ENCODE results near the gene HELZ2.

HELZ2 gene

DNA sequence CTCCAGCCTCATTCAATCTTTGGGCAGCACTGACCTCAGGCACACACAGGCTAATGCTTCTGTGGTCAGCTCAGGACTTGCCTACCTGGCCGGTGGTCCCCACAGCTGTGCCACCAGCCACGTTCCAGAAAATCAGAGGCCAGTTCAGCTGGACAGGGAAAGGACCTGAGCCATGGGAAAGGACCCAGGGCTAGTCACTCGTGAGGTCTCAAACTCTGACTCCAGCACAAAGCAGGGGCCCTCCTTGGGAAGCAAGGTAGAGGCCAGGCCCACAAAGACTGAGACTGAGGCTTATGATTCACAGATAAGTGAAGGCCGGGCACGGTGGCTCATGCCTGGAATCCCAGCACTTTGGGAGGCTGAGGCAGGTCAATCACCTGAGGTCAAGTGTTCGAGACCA, 22.4 kb upstream of the HELZ2 start:
- DNase-seq: no peak

DNA sequence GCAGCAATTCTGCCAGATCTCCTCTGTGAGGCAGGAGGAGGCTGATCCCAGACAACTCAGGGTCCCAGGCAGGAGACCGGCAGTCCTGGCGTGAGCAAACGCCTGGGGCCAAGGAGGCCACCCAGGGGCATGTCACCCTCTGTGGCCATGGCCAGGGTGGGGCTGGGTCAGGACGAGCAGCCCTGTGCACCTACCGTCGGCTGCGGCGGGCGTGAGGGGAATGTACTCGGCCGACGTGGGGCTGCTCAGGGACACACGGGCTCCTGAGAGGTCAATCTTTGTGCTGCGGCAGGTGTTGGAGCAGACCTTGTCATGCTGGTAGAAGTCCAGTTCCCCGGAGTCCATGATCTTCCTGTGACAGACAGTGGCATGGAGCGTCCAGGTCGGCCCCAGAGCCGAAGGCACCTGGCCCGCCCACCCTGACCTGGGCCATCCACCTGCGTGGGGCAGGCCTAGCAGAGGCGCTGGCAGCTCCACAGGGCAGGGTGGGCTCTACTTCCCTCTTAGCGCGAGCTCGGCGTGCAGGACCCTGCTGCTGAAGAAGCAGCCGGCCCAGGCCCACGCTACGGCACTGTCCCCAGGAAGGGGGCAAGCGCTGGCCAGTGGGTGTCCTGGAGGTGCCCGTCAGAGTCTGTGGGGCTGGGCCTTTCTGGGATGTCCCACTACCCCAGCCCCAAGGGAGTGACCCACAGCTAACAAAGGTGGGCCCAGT, 21.5 kb upstream of the HELZ2 start:
- DNase-seq: no peak

DNA sequence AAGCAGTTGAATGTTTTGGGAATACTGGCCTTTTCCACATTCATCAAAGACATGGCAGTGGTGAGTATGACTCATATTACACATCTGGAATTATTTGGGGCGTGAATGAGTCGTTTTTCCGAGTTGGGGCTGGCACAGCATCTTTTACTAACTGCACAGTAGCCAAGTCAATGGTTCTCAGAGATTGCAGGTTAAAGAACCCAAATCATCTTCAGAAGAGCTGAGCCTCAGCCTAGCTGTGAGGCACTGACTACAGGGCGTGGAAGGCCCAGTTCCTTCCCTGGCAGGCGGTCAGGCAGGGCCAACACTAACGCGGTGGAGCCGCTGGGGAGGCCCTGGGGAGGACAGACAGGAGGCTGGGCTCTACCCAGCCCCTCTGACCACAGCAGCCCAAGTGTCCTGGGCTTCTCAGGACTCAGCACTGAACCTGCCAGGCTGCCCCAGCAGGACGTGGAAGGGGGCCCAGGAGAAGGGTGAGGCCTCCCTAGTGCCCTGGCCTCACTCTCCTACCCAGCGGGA, 20.1 kb upstream of the HELZ2 start:
- no peak for DNase-seq

DNA sequence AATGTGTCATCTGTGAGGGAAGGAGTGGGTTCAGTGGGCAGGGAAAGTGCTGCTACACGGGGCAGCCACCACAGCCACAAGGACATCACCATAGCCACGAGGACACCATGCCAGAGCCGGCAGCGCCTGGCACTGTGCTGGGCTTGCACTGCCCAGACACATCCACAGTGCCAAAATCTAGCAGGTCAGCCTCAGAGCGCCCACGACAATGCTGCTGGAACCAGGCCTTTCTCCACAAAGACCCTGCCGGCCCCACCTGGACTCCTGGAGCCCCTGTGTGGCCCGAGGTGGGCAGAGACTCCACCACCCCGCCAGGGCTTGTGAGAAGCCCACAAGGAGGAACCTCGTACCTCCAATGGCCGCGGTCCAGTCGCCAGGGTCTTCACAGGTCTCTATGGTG, 18.6 kb upstream of the HELZ2 start:
- DNase-seq: no peak

DNA sequence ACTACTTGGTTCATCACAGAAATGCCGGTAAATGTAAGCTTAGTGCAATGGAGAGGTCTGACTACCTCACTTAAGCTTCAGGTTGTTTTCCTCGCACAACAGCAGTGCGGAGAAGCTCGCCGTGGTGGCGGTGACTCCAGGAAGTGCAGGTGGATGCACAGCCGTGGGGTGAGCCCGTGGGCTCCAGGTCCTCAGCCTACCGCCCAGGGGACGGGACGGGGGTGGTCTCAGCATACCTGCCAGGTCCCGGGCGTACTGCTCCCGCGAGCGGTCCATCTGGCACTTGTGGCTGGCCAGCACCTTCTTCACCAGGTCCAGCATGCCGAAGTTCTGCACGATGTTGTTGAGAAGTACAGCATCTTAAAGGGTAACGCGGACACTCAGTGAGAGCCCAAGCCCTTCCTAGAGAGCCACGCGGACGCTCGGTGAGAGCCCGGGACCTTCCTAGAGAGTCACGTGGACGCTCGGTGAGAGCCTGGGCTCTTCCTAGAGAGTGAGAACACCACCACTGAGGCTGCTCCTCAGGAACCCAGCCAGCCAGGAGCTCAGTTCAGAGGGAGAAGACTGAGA, 17.8 kb upstream of the HELZ2 start:
- DNase-seq: no peak

DNA sequence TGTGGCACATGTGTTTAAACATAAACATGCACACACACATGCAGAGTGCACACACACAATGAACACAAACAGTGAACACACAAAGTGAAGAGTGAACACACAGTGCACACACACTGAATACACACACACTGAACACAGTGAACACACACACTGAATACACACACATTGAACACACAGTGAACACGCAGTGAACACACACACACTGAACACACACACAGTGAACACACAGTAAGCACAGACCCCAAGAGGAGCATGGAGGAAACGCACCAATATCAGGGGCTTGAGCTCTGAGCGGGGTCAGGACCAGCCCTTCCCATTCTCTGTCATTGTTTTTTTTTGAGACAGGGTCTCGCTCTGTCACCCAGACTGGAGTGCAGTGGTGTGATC, 17.1 kb upstream of the HELZ2 start:
- DNase-seq: no peak

DNA sequence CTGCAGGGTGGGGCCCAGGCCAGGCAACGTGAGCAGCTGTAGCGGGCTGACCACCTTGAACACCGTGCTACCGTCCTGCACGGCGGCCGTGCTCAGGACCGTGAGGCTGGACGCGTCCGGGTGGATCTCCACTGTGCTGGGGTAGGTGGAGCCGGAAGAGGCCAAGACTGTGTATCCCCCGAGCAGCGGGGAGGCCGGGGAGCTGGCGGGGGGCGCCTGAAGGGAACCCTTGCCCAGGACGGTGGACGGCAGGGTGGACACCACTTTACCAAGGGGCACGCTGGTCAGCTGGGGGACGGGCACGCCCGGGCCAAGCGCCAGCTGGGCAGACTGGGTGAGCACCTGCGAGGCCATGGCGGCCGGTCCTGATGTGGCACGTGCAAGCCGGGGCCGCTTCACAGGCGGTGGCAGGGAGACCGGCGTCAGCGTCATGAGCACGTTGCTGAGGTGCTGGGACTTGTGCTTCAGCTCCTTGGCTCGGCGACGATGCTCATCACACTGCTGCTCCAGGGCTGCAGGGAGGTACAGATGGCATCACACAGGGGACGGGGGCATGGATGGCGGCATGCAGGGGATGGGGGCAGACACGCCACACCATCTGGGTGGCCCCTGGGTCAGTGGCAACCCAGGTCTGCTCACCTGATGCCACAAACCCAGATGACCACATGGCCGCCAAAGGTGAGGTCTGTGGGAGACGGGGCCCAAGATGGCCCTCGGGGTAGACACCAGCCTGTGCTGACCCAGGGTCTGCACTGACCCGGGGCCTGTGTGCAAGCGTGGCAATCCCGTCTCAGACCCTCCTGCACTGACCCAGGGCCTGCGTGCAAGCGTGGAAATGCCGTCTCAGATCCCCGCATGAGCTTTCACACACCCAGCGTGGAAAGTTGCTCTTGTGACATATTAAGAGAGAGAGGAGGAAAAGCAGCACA, 16.4 kb upstream of the HELZ2 start:
- no peak for DNase-seq

DNA sequence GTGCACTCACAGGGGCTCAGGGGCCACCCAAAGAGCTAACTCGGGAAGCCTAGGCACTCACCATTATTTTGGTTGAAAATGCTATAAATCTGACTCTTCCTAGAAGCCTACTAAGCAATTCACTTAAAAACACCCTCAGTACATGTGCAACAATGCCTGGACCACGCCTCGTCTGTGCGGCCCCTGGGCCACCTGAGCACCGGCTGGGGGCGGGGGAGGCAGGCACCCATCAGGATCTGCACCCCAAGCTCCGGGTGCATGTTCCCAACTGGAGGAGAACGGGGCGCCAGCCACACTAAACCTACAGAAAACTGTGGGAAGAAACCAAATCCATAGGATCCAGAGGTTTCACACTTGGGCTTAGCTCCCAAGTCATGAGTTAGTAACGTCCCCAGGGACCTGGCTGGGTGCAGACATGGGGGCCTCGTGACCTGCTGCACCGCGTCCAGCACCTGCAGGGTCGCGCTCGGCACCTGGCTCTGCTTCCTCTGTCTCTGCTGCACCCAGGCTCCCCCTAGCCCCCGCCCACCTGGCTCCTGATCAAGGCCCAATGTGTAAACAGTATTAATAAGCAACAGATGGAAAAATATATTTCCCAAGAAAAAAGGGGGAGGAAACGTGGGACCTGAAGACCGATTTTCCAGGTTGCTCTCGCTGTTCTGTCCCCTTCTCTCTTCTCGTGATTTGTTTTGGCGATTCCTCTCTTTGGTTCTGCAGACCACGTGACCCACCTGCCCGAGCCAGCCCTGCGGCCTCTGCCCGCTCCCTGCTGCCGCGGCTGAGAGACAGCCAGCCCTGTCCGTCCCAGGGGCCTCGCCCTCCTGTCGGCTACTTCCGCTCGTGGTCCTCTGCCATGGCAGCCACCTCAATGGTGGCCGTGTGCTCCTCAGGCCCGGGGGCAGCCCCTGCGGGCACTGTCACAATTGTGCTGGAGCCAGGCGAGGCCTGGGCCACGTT, 15.5 kb upstream of the HELZ2 start:
- no peak for DNase-seq

DNA sequence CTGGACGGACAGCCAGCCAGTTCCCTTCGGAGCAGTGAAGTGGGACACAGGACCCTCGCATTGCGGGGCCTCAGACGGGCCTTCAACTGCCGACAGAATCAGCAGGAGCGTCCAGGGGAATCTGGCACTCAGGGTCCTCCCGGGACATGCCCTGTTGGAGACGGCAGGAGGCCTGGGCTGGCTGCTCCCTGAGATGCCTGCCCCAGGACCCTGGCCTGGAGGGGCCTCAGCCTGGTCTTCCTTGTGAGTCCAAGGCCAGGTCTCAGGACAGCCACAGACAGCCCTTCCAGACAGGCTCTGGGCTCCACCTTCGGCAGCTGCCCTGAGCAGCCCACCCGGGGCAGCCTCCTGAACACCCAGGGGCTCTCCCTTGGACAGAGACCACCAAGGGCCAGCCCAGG, 14.6 kb upstream of the HELZ2 start:
- DNase-seq: no peak

DNA sequence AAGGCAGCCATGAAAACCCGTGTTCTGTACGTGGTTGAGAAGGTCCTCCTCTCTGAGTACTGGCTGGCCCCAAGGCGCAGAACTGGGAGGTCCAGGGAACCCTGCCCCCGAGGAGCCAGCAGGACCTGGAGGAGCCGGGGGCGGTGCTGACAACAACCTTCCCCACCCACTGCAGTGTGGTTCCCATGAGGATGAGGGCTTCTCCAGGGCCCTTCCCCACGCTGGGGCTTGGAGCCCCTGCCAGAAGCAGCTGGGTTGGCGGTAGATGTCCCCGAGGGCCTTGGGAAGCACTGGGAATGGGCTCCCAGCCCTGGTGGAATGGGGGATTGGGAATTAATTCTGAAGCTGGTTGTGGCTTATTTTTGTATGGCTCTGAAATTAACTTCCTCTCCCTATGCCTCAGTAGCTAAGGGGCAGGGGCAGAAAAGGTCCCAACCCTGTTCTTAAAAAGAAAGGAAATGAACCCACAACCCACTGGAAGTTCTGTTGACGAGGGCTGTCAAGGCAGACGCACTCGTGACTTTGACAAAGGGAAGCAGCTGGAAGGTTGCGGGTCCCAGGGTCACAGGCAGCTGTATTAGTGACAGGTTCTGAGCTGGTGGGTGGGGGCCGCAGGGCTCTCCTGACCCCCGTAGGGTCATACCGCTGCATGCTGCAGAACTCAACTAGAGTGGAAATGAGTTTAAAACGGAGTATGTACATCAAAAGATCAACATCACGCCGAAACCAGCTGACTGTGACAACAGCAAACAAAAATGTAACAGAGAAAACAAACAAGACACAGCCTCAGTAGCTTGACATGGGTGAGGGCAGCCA, 13.9 kb upstream of the HELZ2 start:
- DNase-seq: no peak

DNA sequence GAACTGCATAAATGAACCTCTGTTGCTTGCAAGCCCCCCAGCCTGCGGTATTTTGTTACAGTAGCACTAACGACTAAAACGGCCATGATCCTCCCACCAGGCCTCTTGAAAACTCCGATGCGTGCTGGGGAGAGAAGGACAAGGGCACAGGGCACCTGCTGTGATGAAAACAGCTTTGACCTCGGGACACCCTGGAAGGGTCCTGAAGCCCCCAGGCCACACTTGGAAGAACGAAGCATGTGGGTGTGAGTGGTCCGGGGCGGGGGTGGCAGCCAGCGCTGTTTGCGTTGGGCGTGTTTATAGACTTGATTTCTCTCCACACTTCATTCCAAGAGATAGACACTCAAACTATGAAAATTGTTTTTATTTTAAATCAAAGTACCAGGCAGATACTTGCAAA, 13.2 kb upstream of the HELZ2 start:
- no peak for DNase-seq

DNA sequence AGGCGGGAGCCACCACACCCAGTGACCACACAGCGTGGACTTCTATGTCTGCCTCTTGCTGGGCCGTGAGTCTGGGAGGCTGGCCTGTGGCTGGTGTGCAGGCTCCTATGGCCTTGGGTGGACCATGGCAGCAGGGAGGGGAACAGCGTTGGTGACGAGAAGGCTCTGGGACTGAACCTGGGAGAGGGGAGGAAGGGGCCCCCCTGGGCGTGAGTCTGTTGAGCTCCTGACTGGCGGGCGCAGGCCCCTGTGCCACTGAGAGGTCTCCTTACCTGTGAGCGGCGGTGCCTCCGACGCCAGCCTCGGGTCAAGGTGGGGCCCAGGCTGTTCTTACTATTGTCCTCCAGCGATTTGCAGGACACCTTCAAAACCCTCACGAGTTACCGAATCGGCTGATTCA, 12.8 kb upstream of the HELZ2 start:
- DNase-seq: no peak

DNA sequence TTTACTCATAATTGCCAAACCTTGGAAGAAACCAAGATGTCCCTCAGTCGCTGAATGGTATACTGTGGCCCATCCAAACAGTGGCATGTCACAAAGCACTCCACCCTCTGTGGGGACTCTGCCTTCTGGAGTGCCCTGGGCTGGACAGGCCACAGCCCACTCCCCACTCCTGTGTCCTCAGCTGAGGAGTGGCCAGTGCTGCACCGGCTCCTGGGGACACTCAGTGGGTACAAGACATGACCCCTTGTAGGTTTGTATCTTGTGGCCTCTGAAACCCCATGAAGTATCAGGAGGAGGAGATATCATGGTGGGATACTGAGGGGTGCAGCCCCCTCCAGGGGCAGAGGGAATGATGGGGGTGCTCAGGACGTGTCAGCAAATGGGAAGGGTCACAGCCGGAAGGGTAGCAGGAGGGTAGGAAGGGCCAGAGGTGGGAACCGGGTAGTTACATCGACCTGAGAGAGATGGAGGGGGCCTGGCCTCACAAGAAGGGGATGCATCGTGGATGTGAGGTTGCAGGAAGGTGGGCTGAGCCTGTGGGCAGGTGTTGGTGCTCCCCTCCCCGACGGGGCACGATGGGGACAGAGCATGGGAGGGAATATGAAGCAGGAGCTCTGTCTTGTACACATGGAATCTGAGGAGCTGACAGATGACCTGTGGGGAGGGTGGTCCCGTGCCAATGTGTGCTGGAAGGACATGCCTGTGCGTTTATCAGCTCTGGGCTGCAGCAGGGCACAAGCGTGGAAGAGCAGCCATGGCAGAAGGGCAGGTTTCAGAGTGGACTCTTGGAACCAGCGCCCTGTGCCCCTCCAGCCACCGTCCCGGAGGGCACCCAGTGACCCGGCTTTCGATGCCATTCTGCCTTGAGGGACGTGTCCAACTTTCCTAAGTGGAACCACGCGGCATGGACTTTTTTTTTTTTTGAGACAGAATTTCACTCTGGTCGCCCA, 11.9 kb upstream of the HELZ2 start:
- DNase-seq: no peak

DNA sequence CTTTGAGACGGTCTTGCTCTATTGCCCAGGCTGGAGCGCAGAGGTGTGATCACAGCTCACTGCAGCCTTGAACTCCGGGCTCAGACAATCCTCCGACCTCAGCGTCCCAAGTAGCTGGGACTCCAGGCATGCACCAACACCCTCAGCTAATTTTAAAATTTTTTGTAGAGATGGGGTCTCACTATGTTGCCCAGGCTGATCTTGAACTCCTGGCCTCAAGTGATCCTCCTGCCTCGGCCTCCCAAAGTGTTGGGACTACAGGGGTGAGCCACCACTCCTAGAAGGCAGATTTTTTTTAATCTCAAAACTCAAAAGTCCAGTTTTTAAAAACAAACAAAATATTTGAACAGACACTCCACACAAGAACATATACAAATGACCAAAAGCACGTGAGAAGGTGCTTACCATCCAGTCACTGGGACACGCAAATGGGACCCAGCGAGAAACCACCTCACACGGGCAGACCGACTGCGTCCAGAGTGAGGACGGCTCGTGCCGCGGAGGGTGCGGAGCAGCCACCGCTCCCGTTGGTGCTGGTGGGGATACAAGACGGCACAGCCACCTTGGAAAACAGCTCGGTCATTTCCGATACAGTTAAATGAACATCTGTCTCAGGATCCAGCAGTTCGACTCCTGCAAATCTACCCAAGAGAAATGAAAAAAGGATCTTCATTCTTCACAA, 8.5 kb upstream of the HELZ2 start:
- no peak for DNase-seq

DNA sequence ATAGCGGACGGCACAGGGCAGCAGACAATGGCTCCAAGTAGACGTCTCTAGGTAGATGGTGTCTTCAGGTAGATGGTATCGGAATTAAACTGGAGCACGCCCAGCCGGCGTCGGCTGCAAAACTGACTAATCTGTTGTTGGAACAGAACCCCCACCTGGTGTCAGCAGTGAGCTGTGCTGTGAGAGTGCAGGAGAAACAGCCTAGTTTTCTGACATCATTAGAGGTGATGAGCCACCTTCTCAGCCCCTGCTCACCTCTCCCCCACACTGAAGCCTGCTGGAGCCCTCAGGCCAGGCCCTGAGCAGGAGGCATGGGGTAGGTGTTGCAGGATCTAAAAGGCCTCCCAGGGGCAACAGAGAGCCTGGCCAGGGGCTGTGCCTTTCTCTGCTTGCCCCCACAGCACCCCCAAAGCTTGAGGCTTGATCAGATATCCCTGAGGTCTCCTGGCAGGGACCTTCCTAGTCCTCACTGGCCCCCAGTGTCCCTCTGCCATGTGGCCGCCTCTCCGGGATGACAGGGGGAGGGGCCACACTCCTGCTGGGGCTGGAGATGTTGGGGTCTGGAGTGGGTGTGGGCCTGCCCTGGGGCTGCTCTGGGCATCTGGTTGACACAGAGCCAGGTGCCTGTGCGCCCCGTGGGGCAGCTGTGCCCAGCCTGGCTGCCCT, 6.9 kb upstream of the HELZ2 start:
- DNase-seq: no peak

DNA sequence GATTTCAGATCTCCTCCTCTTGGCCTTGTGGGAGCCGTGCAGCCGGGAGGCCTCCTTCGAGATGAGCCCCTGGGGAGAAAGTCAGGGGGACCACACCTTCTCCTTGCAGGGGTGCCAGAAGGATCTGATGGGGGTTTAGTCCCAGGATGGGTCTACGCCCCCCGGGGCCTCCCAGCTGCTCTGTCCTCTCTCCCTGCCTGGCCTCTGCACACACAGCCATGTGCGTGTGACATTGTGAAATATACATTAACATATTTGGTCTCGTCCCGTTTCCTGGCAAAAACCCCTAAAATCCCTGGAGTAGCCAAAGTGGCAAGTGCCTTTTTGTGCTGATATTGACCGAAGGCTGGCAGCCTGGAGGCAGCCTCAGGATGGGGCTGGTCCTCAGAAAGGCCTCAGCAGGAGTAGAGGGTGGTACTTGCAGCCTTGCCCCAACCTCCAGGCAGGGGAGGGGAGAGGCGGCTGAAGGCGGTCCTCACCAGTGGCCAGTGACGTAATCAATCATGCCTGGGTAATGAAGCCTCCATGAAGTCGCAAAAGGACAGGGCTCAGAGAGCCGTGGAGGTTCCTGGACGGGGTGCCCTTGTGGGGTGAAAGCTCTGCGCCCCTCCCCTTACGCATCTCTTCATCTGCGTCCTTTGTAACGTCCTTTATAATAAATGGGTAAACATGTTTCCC, 5.1 kb upstream of the HELZ2 start:
- DNase-seq: no peak

DNA sequence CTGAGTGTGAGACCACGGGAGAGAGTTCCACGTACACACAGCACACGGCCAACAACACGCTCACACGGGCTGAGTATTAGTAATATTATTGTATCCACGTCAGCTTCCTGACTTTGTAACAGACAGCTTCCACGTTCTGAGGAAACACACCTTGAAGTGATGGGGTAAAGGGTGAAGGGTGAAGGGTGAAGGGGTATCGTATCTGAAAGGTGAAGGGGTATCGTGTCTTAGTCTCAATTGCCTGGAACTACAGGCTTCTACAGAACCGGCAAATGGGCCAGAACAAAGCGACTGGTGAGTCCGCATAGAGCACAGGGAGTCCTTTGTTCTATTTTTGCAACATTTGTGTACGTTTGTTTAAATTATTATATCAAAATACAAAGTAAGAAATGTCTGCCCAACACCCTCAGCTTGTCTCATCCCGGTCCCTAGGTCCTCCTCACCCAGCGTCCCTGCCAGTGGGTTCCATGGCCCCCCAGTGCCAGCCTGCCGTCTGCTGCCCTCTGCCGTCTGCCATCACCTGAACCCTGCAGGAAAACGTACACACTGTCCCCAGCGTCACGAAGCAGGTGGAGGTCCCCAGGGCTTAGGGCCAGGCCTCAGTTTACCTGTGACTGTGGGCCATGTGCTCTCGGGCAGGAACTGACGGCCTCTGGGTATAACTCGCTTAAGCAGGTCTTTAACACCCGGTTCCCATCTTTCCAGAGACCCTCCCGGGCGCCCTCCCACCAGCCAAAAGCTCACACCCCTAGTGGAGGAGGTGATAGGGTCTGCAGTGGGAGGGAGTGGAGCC, 4.4 kb upstream of the HELZ2 start:
- DNase-seq: no peak

All from cortex of kidney (tissue), 1 donor.